BJ (cell line): ENCODE measurements around the gene EEA1. TPM values are rescaled to one million over a fixed set of nuclear protein-coding genes. Genes with fewer than 3 reads are reported as not detected.

Experiments
- CTCF ChIA-PET: fragments of 350-600 bp; formaldehyde crosslinking; extraction: SDS; loops from one replicate; lab custom pipeline; 2021; ENCODE audit warnings: antibody characterized with exemption, inconsistent platforms; lab: Yijun Ruan, JAX
- POLR2A ChIA-PET: fragments of 300-600 bp; sonication (Branson Sonifier 250); formaldehyde crosslinking; extraction: SDS; loops from one replicate; lab custom pipeline; 2021; ENCODE audit warnings: antibody characterized with exemption; lab: Charles Lee
- DNase-seq: peaks from one replicate; pipeline ENCODE4 v3.0.0-alpha.2; 2011; ENCODE audit warnings: low read depth
- H3K27me3 ChIP-seq: 2 replicates; pipeline ENCODE4 v1.6.0; 2011; ENCODE audit warnings: low read length; ENCODE audit not compliant: control insufficient read depth, insufficient read depth
- H3K36me3 ChIP-seq: 2 replicates; pipeline ENCODE4 v1.5.1; 2011; ENCODE audit warnings: low read length; ENCODE audit not compliant: control insufficient read depth, insufficient read depth
- H3K4me3 ChIP-seq: 2 replicates; pipeline ENCODE4 v1.5.1; 2011; ENCODE audit warnings: low read depth, mild to moderate bottlenecking, control low read depth, low read length
- CTCF ChIP-seq: IDR thresholded peaks from 2 replicates; pipeline ENCODE4 v1.5.1; 2011; ENCODE audit warnings: low read depth, mild to moderate bottlenecking, control low read depth, inconsistent platforms, low read length, moderate library complexity; ENCODE audit not compliant: insufficient read depth
- polyA plus RNA-seq: library from polyadenylated mRNA; depleted of rRNA; stranded (reverse); fragments of >200 nt; gene quantifications from 2 replicates; pipeline ENCODE4 v1.2.3, GENCODE V29; 2011

Gene EEA1
- polyA plus RNA-seq, 1 experiment, result 4.9 TPM

- Histone ChIP-seq H3K27me3 (no peaks in the 10 kb centered on the region), H3K4me3 (no peak overlapping the region), H3K36me3 (no peaks in the 10 kb centered on the region)
- POLR2A ChIA-PET, result no interaction called here
- no peak for TF ChIP-seq CTCF
- DNase-seq, result no peak
- CTCF ChIA-PET, result no interaction called here
Observed at GRCh38 chr12:92947589-92948215, 18.6 kb upstream of the EEA1 start.

GRCh38 chr12:92945659-92946220 is 16.6 kb upstream of the EEA1 start:
- ChIA-PET POLR2A (interaction anchor here (0.6 kb wide), 3 partner anchors 132 to 1615 kb away, joined by 3 to 4 read pairs (median 4); no protein-coding TSS in a partner anchor), CTCF (no interaction called here)
- H3K36me3 ChIP-seq, result no peaks in the 10 kb centered on the region
- H3K27me3 ChIP-seq, result no peaks in the 10 kb centered on the region
- no peak for DNase-seq
- no peak for TF ChIP-seq CTCF
- H3K4me3 ChIP-seq, result no peak overlapping the region

- no peak for TF ChIP-seq CTCF
- CTCF ChIA-PET, result interaction anchor here (0.9 to 1.7 kb wide), 3 partner anchors 12 to 477 kb away, joined by 3 to 5 read pairs (median 4); no protein-coding TSS in a partner anchor
Observed at GRCh38 chr12:92943482-92944250, 14.6 kb upstream of the EEA1 start.

GRCh38 chr12:92942905-92943304 is 13.8 kb upstream of the EEA1 start:
- H3K4me3 ChIP-seq, result no peak overlapping the region
- TF ChIP-seq CTCF, result no peak
- CTCF ChIA-PET, result interaction anchor here (0.9 to 1.7 kb wide), 3 partner anchors 12 to 478 kb away, joined by 3 to 5 read pairs (median 4); no protein-coding TSS in a partner anchor
- H3K27me3 ChIP-seq, result no peaks in the 10 kb centered on the region
- H3K36me3 ChIP-seq, result no peaks in the 10 kb centered on the region
- POLR2A ChIA-PET, result no interaction called here
- DNase-seq, result peak; percentile 41

More at GRCh38 chr12:92943482-92944250, 14.6 kb upstream of the EEA1 start:
- no peak for DNase-seq
- Histone ChIP-seq H3K4me3 (no peak overlapping the region), H3K27me3 (no peaks in the 10 kb centered on the region), H3K36me3 (no peaks in the 10 kb centered on the region)
- POLR2A ChIA-PET, result no interaction called here

- DNase-seq, result no peak
- ChIA-PET POLR2A (no interaction called here), CTCF (interaction anchor here (0.6 kb wide), 1 partner anchor 31 kb away, joined by 3 read pairs; no protein-coding TSS in a partner anchor)
- Histone ChIP-seq H3K27me3 (no peaks in the 10 kb centered on the region), H3K4me3 (no peak overlapping the region), H3K36me3 (no peaks in the 10 kb centered on the region)
- TF ChIP-seq CTCF, result no peak
Observed at GRCh38 chr12:92939116-92939515, 10.0 kb upstream of the EEA1 start.
